Globus pallidus (tissue), 1 donor: ENCODE results near the gene SYNPO2.
"Not testable (repeated sequence)": the region's sequence is repeated elsewhere in the genome, so short reads cannot be mapped to it uniquely, and the experiment has no call there.

ENCODE experiments used
- DNase-seq: peaks from one replicate; pipeline ENCODE4 v3.0.0-alpha.2; 2015; ENCODE audit warnings: low spot score

SYNPO2 gene

DNA sequence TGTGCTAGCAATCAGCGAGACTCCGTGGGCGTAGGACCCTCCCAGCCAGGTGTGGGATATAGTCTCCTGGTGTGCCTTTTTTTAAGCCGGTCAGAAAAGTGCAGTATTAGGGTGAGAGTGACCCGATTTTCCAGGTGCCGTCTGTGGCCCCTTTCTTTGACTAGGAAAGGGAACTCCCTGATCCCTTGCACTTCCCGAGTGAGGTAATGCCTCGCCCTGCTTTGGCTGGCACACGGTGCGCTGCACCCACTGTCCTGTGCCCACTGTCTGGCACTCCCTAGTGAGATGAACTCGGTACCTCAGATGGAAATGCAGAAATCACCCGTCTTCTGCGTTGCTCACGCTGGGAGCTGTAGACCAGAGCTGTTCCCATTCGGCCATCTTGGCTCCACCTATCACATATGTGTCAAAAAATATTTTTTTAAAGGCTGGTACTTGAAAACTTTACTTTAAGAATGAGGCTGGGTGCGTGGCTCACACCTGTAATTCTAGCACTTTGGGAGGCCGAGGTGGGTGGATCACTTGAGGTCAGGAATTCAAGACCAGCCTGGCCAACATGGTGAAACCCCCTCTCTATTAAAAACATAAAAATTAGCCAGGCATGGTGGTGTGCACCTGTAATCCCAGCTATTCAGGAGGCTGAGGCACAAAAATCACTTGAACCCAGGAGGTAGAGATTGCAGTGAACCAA lies 179.2 kb downstream of the SYNPO2 start:
- not testable (repeated sequence) for DNase-seq

DNA sequence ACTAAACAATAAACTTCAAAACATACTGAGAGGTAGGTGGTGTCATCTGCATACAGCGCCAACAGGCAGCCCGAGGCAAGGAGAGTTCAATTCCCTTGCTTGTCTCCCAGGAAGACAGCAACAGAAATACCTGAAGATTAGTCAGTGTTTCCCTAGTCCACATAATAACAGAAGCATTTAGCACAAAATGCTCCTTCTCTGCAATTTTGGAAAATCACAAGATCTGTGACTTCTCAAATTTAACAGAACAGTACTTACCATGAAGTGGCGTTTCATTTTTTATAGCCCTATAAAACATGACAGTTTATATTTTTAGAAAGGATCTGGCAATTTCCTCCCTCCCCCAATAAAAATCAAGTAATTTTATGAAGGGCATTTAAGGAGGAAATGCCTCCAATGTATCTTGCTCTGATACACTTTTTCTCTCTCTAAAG lies 179.9 kb downstream of the SYNPO2 start:
- no peak for DNase-seq

DNA sequence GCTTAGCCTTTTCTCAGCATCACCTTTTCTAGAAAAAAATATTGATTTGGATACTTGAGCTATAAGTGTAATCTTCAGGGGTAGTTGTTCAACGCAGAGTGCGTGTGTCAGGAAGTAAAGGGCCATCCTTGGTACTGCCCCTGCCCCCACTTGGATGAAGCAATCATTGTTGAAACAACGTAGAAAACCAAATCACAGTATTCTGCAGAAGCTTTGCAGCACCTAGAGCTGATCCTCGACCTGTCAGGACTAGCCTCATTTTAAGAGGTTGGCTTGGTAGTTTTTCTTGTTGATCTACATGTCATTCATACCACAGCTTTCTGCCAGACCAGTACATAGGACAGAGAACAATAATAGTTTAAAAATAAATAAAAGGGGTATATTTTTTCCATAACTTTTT lies 181.6 kb downstream of the SYNPO2 start:
- DNase-seq, result no peak

DNA sequence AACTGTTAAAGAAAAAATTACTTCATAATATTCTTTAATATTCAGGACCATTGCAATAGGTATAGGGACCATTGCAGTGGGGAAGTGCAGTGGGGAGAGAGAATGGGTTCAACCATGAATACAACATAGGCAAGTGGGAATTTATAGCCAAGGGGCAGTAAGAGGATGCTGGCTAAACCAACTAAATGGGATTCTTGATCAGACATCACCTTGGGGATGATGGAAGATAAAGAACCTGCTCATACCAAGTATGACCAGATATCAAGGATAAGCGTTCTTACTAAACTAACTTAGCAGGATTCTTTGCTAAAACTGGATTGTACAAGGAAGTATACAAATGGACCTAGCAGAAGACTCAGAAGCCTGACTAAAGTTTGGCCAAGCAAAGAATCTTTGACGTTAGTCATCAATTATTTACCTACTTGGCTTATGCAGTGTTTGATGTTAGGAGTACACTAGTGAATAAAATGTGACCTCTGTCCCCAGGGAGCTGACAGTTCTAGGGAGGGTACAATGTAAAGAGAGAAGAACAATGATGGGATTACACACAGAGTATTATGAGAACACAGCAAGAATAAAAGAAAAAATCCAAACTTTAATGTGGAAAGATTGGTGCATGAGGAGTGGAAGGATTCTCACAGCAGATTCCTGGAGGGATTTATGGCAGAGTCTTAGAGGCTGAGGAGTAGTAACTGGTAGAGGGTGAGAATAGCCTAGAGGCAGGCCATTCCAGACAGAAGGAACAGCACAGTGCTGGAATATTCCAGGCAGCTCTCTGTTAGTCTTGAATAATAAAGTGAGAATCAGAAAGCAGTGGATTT lies 192.3 kb downstream of the SYNPO2 start:
- DNase-seq, result no peak

DNA sequence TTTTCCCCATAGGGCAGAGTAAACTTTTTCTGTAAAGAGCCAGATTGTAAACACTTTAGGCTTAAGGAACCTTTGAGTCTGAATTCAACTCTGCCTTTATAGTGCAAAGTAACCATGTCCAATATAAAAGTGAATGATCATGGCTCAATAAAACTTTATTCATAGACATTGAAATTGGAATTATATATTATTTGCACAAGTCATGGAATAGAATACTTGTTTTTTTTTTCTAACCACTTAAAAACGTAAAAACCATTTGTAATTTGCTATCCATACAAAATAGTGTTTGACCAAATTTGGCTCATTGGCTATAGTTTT lies 192.8 kb downstream of the SYNPO2 start:
- no peak for DNase-seq

DNA sequence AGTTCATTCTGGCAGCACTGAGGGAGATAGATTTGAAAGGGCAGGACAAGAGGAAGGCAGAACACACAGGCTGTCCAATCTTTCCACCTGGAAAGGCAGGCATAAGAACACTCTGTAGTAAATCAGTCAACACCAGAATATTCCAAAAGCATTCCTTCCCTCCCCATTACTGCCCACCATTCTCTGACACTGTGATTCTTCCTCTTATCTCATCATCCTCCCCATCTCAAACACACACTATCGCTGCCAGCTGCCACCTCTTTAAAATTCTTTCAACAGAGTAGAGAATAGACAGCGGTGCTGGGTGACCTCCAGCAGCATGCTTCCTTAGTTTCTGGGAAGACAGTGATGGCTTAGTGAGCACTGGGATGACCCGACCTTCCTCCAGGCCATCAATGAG lies 193.3 kb downstream of the SYNPO2 start:
- DNase-seq, result no peak

DNA sequence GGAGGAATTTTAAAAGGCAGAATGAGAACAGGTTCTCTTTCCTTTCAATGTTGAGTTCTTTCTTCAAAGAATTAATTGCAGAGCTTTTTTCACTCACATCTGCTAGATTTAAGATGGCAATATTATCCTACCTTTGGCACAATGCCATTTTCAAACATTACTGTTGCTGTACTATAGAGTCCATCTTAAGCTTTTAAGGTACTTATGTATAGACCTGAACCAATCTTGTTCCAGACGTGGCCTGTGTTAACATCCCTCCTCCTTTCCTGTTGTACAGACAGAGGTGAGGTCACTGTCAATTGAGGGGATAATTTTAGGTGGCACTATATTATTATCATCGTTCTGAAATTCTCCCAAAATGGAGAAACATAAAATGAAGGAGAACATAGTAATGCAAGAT lies 194.0 kb downstream of the SYNPO2 start:
- no peak for DNase-seq

DNA sequence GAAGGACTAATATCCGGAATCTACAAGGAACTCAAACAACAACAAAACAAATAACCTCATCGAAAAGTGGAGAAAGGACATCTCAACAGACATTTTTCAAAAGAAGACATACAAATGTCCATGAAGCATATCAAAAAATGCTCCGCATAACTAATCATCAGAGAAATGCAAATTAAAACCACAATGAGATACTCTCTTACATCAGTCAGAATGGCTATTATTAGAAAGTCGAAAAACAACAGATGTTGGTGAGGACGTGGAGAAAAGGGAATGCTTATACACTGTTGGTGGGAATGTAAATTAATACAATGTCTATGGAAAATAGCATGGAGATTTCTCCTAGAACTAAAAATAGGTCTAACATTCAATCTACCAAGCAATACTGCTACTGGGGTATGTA lies 195.9 kb downstream of the SYNPO2 start:
- no peak for DNase-seq

DNA sequence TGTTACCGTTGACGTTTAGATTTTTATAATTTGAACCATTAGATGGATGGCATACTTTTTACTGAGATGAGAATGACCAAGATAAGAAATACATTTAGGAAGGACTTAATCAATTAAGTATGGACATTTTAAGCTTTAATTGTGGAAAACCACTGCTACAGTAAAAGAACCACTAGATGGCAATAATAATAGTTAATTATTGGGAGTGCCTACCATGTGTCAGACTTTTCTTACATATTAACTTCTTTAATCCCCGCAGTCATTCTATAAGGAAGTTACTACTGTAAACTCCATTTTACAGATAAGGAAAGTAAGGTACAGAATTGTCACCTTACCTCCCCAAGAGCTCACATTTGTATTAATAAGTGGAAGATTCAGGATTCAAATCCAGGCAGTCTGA lies 198.5 kb downstream of the SYNPO2 start:
- DNase-seq, result no peak

DNA sequence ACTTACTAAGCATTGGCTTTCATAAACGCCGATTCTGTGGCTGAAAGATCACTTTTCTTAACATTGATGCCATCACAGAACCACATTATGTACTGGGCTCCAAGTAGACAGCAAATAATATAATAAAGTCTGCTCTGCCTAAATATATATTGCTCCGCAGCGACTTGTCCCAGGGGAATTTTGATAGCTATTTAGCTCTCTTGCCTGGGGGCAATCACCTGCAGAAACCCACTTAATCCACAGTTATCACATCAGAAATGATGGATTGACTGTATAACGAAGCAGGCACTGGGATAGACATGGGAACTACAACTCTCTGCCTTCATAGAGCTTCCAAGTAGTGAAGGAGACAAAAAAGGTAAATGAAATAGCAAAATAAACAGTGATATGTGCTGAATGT lies 199.0 kb downstream of the SYNPO2 start:
- no peak for DNase-seq

DNA sequence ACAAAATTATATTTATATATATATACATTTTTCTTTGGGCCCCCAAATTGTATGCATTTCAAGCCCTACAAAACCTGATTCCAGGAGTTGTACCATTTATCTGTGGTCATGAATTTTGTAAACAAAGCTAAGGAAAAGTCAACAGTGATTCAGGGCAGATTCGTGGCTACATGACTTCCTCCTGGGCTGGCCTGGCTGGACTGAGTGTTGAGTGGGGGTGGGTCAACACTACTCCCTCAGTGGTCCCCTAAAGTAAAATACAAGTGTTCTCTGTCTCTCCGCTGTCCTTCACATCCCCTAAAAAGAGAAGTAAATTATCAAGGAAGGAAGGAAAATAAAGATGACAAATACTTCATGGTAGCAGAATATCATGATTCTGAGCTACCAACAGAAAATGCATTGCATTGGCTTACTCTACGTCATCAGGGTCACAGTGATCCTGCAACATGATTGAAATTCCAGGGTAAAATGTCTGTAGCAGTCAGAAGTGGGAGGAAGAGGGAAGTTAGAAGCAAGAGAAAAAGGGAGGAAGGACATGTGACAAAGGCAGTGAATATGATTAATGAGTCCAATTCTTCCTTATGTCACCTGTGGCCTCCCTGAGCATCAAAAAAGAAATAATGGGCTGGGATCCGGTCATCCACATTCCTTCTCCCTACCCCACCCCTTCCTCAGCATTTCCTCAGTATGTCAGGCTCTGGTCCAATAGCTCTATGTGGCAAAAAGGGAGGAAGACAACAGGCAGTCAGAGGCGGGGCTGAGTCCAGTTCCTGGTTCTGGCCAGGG lies 204.6 kb downstream of the SYNPO2 start:
- no peak for DNase-seq

DNA sequence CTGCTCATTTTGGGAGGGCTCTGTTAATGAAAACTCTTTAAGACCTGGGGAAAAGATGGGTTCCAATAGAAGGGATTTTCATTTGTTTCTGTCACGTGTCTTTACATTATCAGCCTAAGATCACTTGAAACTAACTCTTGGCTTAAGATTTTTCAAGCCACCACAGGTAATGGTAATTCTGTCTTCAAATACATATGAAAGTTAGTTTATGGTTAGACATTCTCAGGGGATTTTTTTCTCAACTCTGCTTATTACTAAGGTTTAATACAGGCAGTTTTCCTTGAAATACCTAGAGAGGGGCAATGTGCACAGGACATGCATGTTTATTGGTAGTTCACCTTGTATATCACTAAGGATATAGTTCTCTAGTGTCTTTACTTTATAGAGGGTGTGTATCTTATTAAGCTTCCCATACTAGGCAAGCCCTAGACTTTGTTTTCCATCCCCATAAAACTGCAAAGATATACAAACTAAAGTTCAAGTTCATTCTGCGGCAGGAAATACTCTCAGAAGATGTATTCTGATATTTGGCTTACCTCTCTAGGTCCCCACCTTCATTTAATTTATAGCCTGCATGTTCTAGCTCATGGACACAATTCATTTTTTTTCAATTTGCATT lies 208.7 kb downstream of the SYNPO2 start:
- DNase-seq, result no peak

DNA sequence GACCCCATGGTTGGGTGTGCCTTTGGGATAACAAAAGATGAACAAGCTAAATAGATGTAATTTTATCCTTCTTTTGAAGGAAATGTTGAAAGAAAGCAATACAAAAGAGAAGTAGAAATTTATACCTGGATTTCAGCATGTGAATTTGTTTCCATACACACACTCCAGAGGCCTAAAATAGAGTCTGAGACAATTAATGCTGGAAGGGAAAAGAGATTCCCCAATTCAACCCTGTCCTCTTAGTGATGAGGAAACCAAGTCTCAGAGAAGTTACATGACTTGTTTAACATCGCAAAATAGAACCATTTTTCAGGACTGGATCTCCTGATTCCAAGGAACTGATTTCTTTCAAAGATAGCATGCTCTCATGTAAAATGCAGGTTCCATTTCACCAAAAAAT lies 209.7 kb downstream of the SYNPO2 start:
- no peak for DNase-seq

DNA sequence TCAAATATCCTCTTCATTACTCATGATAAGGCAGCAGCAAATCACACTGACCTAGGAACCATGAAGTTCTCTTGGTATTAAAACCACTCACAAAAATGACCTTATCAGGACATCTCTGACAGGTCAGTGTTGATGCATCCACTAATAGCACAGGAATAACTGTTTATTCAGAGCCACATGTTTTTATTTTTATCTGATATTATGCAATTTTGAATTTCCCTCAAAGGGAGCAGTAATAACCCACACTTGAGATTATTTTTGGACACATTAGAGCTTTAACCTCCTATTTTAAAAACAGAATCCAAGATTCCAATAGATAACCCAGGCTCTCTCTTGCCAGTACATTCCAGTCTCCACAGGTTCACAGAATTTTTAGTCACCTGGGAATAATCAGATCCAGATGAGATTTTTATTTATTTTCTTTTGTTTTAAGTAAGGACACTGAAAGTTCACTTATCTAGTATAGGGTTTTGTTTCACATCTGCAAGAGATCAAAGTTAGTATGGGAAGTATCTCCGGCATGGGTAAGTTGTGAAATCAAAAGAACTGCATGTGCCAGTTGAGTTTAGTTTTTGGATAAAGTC lies 210.7 kb downstream of the SYNPO2 start:
- DNase-seq, result no peak

DNA sequence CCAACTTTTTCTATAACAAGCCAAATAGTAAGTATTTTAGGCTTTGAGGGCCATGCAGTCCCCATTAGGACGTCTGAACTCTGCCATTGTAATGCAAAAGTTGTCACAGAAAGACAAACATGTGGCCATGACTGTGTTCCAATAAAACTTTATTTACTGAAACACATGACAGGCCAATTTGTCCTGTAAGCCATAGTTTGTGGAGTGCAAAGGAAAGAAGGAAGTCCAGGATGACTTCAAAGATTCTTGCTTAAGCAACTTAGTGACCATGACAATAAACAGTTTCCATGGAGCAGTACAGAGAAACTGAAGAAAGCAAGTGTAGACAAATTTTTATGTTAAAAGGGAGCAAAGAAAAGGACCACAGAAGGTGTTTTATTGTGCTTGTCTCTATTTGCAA lies 212.0 kb downstream of the SYNPO2 start:
- DNase-seq, result no peak

DNA sequence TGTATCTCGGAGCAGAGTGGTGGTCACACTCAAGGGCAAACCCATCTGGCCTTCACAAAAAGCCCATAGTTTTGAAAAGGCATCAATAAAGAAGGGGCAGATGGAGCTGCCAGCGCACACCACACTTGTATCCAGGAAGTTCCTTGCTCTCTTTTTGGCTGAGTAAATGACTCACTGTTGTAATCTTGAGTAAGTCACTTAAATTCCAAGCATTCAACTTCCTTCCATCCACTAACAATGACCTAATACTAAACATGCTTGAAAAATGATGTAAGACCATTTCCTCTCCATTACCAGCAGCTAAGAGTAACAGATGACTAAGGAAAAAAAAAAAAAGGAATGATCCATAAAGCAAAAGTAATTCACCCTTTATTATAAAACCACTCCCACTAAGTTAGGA lies 214.6 kb downstream of the SYNPO2 start:
- no peak for DNase-seq

DNA sequence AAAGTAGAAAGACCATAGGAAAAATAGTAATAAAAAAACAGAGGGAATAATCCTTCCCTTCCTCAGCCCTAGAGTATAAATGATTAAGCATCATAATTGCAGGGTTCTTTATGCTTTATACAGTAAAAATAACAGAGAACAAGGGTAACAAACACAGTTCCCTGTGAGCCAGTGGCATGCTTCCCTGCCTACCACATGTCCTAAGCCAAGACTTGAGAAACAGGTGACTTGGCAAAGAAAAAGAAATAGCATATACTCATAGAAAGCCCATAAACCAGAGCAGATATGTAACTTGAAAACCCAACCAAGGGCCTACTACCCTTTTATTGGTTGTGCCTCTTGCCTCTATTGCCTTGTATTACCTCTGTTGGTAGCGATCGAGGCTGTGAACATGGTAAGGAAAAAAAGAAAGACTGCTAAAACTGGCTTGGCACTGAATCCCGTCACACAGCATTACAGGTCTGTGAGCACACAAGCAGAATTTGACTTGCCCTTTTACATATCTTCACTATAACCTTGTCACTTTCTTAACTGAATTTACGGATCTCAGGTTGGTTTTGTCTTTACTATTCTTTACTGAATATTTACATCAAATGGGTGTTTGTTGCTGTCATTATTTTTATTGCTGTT lies 216.1 kb downstream of the SYNPO2 start:
- DNase-seq, result no peak

DNA sequence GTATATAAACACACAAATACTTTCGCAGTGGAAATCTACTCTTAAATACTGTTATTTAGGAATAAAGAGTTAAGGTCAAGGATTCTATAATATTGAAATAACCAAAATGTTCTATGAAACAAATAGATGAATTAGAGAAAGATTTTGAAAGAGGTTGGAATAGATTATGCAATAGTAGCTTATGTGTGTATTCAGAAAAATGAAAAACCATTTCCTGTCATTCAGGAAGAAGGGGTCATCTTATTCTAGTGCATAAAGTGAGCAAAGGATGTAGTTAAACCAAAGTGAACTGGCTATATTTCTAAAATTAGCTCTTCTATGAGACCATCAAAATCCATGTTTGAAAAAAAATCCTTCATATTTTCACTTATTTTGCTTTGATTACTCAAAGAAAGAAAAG lies 217.0 kb downstream of the SYNPO2 start:
- DNase-seq, result no peak

DNA sequence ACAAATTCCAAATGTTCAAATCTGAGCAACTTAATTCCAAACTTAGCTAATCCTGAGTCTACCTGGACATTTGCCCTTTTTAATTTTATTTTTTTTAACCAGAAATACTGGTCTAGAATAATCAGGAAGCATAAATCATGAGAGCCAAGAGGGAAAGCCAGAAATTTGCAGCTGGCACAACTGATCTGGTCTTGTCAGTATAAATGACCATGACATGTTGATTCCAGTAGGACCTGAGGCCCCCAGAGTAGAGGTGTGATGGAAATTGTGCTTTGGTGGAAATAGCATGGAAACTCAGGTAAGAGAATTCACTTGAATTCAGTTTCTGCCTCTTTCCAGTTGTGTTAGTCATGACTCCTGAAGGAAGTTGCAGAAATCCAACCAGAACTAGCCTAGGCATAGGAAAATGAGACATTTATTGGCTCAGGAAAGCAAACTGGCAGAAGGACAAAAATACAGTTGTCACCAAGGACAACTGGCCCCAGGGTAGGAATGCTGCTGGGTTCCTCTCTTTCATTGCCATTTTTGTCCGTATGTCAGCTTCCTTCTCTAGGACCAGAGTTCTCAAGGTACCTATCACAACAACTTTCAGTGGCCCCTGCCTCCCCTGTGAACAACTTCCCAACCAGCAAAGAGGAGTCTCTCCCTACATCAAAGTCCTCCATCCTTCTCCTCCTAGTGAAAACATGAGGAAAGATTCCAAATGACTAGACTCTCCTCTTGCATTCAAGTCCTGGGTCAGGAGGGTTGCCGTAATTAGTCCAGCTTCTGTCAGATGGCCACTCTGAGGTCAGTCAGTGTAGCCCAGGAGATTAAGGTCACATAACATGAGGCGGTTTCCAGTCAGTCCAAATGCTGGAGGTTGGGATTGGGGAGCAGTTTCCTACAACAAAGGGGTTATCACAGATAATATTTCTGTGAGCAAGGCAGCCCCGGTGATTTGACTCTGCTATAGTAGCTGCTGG lies 217.7 kb downstream of the SYNPO2 start:
- no peak for DNase-seq

DNA sequence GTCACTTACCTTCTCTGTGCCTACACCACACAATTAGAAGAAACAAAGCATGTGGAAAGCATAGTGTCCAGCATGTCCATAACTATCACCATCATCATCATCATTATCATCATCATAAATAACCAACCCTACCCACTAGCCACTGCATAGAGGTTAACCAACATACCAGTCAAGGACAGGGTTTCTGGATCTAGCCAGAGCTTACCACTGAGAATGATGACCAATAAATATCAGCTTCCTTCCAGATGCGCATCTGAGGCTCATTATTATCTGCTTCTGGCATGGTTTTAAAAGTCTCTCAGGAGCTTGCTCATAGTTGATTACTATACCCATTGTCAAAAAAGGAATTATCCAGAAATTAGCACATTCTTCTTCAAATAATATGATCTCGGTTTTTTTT lies 221.5 kb downstream of the SYNPO2 start:
- no peak for DNase-seq
